GM18868 (cell line): ENCODE results near the gene TIMM9.
"Not testable (repeated sequence)": the region's sequence is repeated elsewhere in the genome, so short reads cannot be mapped to it uniquely, and the experiment has no call there.

ENCODE experiments used
- ATAC-seq: cut with Tn5 transposase; IDR thresholded peaks from one replicate; pipeline ENCODE4 v1.9.1; 2021; ENCODE audit warnings: mild to moderate bottlenecking, moderate library complexity; ENCODE audit not compliant: unreplicated experiment

The TIMM9 gene

DNA sequence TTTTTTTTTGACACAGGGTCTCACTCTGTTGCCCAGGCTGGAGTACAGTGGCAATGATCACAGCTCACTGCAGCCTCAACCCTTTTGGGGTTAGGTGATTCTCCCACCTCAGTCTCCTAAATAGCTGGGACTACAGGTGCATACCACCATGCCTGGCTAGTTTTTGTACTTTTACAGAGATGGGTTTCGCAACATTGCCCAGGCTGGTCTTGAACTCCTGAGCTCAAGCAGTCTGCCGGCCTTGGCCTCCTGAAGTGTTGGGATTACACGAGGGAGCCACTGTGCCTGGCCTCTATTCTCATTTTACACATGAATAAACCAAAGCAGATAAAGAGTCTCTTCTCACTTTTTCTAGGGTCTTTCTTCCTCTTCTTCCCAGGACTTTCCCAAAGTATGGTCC is 28.4 kb downstream of the TIMM9 start:
- no peak for ATAC-seq

DNA sequence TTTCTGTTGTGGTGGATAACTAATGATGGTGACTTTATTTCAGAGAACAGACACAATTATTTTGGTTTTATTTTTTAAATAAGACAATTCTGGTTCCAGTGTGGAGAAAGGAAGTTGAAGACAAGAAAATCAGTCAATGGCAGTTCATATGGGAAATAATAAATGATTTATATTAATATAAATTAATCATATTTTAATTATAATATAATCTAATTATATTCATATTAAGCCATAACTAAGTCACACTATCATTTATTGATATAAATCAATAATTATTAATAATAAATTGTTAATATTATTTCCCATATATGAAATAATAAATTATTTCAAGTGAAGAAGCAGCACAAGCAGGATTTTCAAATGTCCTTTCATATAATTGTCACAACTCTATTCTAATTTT is 28.8 kb downstream of the TIMM9 start:
- no peak for ATAC-seq

DNA sequence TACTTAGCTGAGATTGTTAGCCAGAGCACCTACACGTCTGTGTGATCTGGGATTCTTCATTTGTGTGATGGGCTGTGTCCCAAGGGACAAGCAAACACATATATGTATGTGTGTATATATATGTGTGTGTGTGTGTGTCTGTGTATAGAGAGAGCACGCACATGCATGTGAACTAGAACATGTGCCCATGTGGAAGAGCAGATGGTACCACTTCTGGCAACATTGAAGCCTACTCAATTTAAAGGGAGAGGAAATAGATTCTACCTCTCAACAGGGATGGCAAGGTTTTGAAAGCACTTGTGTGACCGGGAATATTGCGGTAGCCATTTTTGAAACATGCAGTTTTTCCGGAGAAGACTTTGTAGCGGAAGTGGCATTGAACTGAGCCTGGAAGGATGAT is 30.2 kb downstream of the TIMM9 start:
- ATAC-seq, result no peak

DNA sequence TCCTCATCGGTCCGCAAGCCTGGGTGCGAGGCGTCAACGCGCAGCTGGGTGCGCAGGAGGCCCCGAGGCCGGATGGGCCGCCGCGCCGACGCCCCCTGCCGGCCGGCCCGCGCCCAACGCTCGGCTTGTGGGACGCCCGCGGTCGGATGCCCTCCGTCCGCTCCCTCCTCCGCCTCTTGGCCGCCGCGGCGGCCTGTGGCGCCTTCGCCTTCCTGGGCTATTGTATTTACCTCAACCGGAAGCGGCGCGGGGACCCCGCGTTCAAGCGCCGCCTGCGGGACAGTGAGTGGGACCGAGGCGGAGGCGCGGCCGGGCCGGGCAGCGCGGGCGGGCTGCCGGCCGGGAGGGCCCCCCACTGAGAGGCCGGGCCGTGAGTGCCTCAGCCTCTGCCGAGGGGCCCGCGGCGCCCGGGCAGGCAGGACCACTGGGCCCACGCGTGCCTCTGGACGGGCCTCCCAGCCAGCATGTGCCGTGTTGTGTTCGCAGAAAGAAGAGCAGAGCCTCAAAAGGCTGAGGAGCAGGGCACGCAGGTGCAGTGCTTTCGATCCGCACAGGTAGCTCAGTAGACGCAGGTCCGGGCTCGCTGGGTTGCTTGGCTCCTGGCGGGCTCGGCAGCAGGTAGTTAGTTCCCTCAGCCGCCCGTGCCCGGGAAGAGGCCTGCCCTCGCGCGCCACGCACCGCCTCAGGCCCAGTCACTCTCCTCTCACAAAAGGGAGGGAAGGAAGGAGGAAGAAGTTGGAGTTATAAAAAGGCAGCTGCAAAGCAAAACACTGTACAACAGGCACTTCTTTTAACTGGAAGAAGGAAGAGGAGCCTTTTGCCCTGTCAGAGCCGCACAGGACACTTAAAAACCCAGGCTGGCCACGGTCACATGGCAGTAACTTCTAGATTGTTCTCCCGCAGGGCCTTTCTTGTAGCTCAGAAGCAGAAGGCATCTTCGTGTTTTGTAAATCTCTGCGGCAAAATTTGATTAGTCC is 31.2 kb downstream of the TIMM9 start, which contains the start of gene TOMM20L:
TSS of gene TOMM20L (plus strand) at position 119 of the 977 bp plus-strand sequence. CDS start at position 147, 28 bp downstream.
- ATAC-seq, result peak; percentile 94

DNA sequence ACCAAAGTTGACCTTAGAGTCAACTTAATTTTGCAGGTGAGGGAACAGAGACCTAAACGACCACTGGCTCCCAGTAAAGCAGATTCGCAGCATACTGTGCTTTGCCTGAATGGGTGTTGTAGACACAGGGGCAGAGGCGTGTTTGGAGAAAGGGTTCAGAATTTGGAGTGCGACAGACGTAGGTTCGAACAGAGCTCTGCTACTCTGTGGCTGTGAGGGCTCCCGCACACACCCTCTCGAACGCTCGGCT is 31.8 kb downstream of the TIMM9 start:
- no peak for ATAC-seq

DNA sequence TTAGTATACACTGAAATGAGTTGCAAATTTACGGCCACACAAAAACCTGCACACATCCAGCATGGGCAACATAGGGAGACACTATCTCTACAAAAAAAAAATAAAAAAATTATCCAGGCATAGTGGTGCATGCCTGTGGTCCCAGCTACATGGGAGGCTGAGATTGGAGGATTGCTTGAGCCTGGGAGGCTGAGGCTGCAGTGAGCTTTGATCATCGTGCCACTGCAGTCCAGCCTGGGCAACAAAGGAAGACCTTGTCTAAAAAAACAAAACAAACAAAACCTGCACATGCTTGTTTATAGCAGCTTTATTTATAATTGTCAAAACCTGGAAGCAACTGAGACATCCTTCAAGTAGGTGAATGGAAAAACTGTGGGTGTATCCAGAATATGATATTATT is 36.5 kb downstream of the TIMM9 start:
- ATAC-seq, result no peak

DNA sequence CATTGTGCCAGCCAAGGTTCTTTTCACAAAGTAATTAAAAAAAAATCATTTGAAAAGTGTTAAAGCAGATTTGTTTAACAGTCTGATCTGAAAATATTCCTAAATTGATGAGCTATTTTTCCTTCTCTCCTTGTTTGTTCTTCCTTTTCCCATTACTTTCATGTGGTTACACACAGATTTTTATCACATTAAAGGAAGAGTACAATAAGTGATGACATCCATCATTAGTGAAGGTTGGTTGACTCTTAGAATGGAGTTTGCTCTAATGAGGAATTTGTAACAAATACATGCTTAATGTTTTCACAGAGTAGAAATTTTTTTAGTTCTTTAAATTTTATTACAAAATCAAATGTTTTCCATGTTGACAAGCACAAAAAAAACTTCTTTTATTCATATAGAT is 50.5 kb downstream of the TIMM9 start:
- ATAC-seq, result no peak

DNA sequence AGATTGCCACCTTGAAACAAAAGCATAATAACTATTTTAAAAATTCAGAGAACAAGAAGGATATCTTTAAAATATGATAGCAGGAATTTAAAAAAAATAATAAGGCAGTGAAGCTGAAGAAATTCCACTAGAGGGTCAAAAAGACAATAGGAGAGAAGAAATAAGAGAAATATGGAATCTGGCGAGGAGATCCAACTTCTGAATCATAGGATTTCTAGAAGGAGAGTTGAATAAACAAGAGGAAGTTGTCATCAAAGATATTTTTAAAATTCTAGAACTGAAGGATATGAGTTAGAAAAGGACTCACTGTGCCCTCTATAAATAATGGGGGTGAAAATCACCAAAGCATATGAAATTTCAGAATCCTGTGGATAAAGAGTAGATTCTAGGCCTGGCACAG is 58.4 kb downstream of the TIMM9 start:
- ATAC-seq, result no peak

DNA sequence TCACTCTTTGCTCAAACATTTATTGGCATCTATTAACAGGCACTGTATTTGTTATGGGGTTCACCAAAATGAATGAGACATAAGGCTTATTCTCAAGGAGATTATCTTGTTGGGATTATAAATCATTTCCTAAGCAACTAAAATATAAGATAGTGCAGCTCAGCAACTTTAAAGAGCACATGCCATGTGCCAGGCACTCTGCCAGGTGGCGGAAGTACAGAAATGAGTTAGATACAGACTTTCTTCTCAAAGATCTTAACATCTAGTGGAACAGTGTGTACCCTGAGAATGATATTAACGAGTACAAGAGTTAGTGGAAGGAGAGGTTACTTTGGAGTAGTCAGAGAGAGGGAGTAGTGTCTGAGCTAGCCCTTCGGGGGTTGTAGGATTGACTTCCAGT is 60.0 kb downstream of the TIMM9 start:
- no peak for ATAC-seq

DNA sequence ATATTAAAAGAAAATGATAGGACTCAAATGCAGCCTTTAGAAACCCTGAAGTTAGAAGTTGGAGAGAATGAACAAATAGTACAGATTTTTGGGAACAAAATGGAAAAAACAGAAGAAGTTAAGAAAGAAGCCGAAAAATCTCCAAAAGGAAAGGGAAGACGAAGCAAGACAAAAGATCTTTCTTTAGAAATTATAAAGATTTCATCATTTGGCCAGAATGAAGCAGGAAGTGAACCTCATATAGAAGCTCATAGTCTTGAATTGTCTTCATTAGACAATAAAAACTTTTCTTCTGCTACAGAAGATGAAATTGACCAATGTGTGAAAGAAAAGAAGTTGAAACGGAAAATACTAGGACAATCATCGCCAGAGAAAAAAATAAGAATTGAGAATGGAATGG is 63.0 kb downstream of the TIMM9 start:
- no peak for ATAC-seq

DNA sequence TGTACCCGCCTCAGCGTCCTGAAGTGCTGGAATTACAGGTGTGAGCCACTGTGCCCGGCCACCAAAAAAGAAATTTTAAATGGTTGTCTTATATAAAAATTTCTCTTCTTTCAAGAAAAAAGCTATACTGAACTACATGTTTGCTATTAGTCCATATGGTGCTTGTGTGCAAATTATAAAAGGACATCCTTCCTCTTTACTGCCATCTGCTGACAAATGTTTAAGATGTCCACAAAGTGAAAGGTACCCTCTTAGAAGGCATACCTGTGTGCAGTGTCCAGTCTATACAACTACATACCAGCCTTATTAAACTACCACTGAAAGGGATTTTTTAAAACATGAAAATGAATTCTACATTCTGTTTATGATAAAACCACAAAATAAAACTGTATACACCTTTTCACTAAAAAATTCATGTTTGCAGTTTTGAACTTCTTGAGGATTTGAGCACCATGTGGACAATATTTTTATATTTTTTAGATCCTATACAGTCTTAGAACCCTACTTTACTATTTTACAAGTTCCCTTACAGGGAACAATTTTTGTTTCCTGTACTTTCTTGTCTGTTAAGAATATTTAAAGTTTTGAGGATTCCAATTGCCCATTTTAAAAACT is 64.4 kb downstream of the TIMM9 start:
- ATAC-seq, result no peak

DNA sequence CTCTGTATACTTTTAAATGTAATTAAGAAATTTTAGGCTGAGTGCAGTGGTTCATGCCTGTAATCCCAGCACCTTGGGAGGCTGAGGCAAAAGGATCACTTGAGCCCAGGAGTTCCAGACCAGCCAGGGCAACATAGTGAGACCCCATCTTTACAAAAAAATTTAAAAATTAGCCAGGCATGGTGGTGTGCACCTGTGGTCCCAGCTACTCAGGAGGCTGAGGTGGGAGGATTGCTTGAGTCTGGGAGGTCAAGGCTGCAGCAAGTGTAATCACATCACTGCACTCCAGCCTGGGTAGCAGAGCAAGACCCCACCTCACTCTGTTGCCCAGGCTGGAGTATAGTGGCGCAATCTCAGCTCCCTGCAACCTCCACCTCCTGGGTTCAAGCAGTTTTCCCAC is 65.1 kb downstream of the TIMM9 start:
- ATAC-seq, result not testable (repeated sequence)
